Measurements from ENCODE around the gene PRKAB1.

The PRKAB1 gene

GRCh38 chr12:119715268-119715620 lies 47.3 kb downstream of the PRKAB1 start:
- DNase-seq, result no peak

GRCh38 chr12:119718141-119718540 lies 50.2 kb downstream of the PRKAB1 start:
- DNase-seq, result no peak

GRCh38 chr12:119720349-119720748 lies 52.4 kb downstream of the PRKAB1 start:
- no peak for DNase-seq

GRCh38 chr12:119721306-119721705 lies 53.4 kb downstream of the PRKAB1 start:
- no peak for DNase-seq

- DNase-seq, result no peak
Observed at GRCh38 chr12:119725523-119725922, 57.6 kb downstream of the PRKAB1 start.

GRCh38 chr12:119727600-119728443 lies 59.9 kb downstream of the PRKAB1 start:
- no peak for DNase-seq

- no peak for DNase-seq
Observed at GRCh38 chr12:119728444-119728745, 60.5 kb downstream of the PRKAB1 start.

GRCh38 chr12:119729871-119730270 lies 61.9 kb downstream of the PRKAB1 start:
- no peak for DNase-seq

GRCh38 chr12:119730381-119730780 lies 62.4 kb downstream of the PRKAB1 start:
- no peak for DNase-seq

Measured in COR-L47 (cell line).